MM.1S (cell line): ENCODE results near the gene CDC42SE2.
"Not testable (repeated sequence)": the region's sequence is repeated elsewhere in the genome, so short reads cannot be mapped to it uniquely, and the experiment has no call there.

Experiments
- DNase-seq: peaks from one replicate; pipeline ENCODE4 v3.0.0-alpha.2; 2015
- H2AFZ ChIP-seq: fragments of 300-600 bp; sonication (generic); 2 replicates; pipeline ENCODE4 v1.6.0; 2016; ENCODE audit warnings: antibody characterized with exemption, low read length
- H3F3A ChIP-seq: fragments of 300-600 bp; sonication (generic); 2 replicates; pipeline ENCODE4 v1.6.1; 2016; ENCODE audit warnings: mild to moderate bottlenecking, antibody characterized with exemption, low read length, moderate library complexity, mixed read lengths; ENCODE audit not compliant: insufficient read depth
- H3K27ac ChIP-seq: fragments of 300-600 bp; sonication (generic); 2 replicates; pipeline ENCODE4 v1.5.1; 2016; ENCODE audit warnings: mild to moderate bottlenecking, low read length
- H3K27me3 ChIP-seq: fragments of 300-600 bp; sonication (generic); replicated peaks from 2 replicates; pipeline ENCODE4 v1.6.0; 2016; ENCODE audit warnings: low read length; ENCODE audit not compliant: insufficient read depth
- H3K36me3 ChIP-seq: fragments of 300-600 bp; sonication (generic); replicated peaks from 2 replicates; pipeline ENCODE4 v1.6.1; 2016; ENCODE audit warnings: mild to moderate bottlenecking, low read length, mixed read lengths; ENCODE audit not compliant: insufficient read depth
- H3K4me1 ChIP-seq: fragments of 300-600 bp; sonication (generic); 2 replicates; pipeline ENCODE4 v1.6.1; 2016; ENCODE audit warnings: low read length, mixed read lengths
- H3K4me2 ChIP-seq: fragments of 300-600 bp; sonication (generic); 2 replicates; pipeline ENCODE4 v1.6.0; 2016; ENCODE audit warnings: low read depth, low read length
- H3K4me3 ChIP-seq: fragments of 300-600 bp; sonication (generic); 2 replicates; pipeline ENCODE4 v1.5.1; 2016; ENCODE audit warnings: low read length, mixed read lengths
- H3K79me2 ChIP-seq: fragments of 300-600 bp; sonication (generic); 2 replicates; pipeline ENCODE4 v1.6.1; 2016; ENCODE audit warnings: mixed run types, low read length, mixed read lengths
- H3K9ac ChIP-seq: fragments of 300-600 bp; sonication (generic); 2 replicates; pipeline ENCODE4 v1.6.1; 2016; ENCODE audit warnings: low read length, mixed read lengths
- H3K9me2 ChIP-seq: fragments of 300-600 bp; sonication (generic); replicated peaks from 2 replicates; pipeline ENCODE4 v1.6.1; 2016; ENCODE audit warnings: mild to moderate bottlenecking, low read length, mixed read lengths; ENCODE audit not compliant: insufficient read depth
- H3K9me3 ChIP-seq: fragments of 300-600 bp; sonication (generic); replicated peaks from 2 replicates; pipeline ENCODE4 v1.6.1; 2016; ENCODE audit warnings: mild to moderate bottlenecking, low read length, mixed read lengths; ENCODE audit not compliant: insufficient read depth
- H4K20me1 ChIP-seq: fragments of 300-600 bp; sonication (generic); 2 replicates; pipeline ENCODE4 v1.6.1; 2016; ENCODE audit warnings: mild to moderate bottlenecking, low read length, moderate library complexity, mixed read lengths; ENCODE audit not compliant: insufficient read depth
- CTCF ChIP-seq: fragments of 300-600 bp; sonication (generic); IDR thresholded peaks from 2 replicates; pipeline ENCODE4 v1.5.1; 2016; ENCODE audit warnings: antibody characterized with exemption, low read length, mixed read lengths
- EZH2 ChIP-seq: fragments of 300-600 bp; sonication (generic); optimal IDR thresholded peaks from 2 replicates; pipeline ENCODE3; 2017; ENCODE audit warnings: low read depth, mild to moderate bottlenecking, antibody characterized with exemption, low read length, mixed read lengths
- EZH2phosphoT487 ChIP-seq: fragments of 300-600 bp; sonication (generic); IDR thresholded peaks from 2 replicates; pipeline ENCODE4 v1.6.1; 2018; ENCODE audit warnings: antibody characterized with exemption, low read length

CDC42SE2 gene

GRCh38 chr5:131268758-131269370 is 5.0 kb downstream of the CDC42SE2 start:
- H3K9ac ChIP-seq = no peak overlapping the region
- H4K20me1 ChIP-seq = no peaks in the 10 kb centered on the region; the same call in 1 of the 2 replicates
- H3K79me2 ChIP-seq = peaks cover 96% of the 10 kb centered on the region
- H3K27ac ChIP-seq = no peak overlapping the region
- H3K4me1 ChIP-seq = peaks cover 14% of the 10 kb centered on the region
- peaks cover 46% of the 10 kb centered on the region for H3F3A ChIP-seq
- H3K4me3 ChIP-seq = no peak overlapping the region
- H3K27me3 ChIP-seq = no peaks in the 10 kb centered on the region
- H2AFZ ChIP-seq = no peak overlapping the region
- no peak overlapping the region for H3K4me2 ChIP-seq
- H3K9me2 ChIP-seq = no peaks in the 10 kb centered on the region
- no peak for DNase-seq
- no peaks in the 10 kb centered on the region for H3K9me3 ChIP-seq
- peaks cover 4% of the 10 kb centered on the region; the same call in 1 of the 2 replicates for H3K36me3 ChIP-seq
- no peak for TF ChIP-seq CTCF

- no peak overlapping the region for H3K4me3 ChIP-seq
- H3K27me3 ChIP-seq = no peaks in the 10 kb centered on the region
- no peak overlapping the region for H2AFZ ChIP-seq
- DNase-seq = no peak
- H3K79me2 ChIP-seq = peaks cover 98% of the 10 kb centered on the region
- H4K20me1 ChIP-seq = peaks cover 4% of the 10 kb centered on the region; the same call in 1 of the 2 replicates
- no peak overlapping the region for H3K4me2 ChIP-seq
- no peaks in the 10 kb centered on the region for H3K9me3 ChIP-seq
- no peaks in the 10 kb centered on the region for H3K9me2 ChIP-seq
- H3K27ac ChIP-seq = no peak overlapping the region
- no peak overlapping the region for H3K9ac ChIP-seq
- H3K36me3 ChIP-seq = peaks cover 4% of the 10 kb centered on the region; the same call in 1 of the 2 replicates
- H3K4me1 ChIP-seq = peaks cover 25% of the 10 kb centered on the region
- no peak for TF ChIP-seq EZH2phosphoT487
- TF ChIP-seq EZH2 = no peak
- TF ChIP-seq CTCF = no peak
- H3F3A ChIP-seq = peaks cover 45% of the 10 kb centered on the region
Observed at GRCh38 chr5:131270809-131271208, 7.0 kb downstream of the CDC42SE2 start.

- H3K9ac ChIP-seq, DNase-seq, H3K9me2 ChIP-seq, H4K20me1 ChIP-seq, H3K36me3 ChIP-seq, H3K27me3 ChIP-seq, H3K4me3 ChIP-seq, H2AFZ ChIP-seq, H3K9me3 ChIP-seq: not testable (repeated sequence)
- H3K27ac ChIP-seq = peak overlapping the region; percentile 41; the same call in 1 of the 2 replicates
- peak overlapping the region; percentile 44 for H3K4me2 ChIP-seq
- peaks cover 28% of the 10 kb centered on the region for H3K4me1 ChIP-seq
- H3F3A ChIP-seq = peaks cover 43% of the 10 kb centered on the region
- peaks cover 98% of the 10 kb centered on the region for H3K79me2 ChIP-seq
Observed at GRCh38 chr5:131271888-131272287, 8.0 kb downstream of the CDC42SE2 start.

- H3K4me1 ChIP-seq = peaks cover 32% of the 10 kb centered on the region
- peaks cover 98% of the 10 kb centered on the region for H3K79me2 ChIP-seq
- H3K9me2 ChIP-seq = no peaks in the 10 kb centered on the region
- peak overlapping the region; percentile 41; the same call in 1 of the 2 replicates for H3K27ac ChIP-seq
- H3K36me3 ChIP-seq = peaks cover 3% of the 10 kb centered on the region; the same call in 1 of the 2 replicates
- peak overlapping the region; percentile 44 for H3K4me2 ChIP-seq
- H3K9ac ChIP-seq = no peak overlapping the region
- TF ChIP-seq EZH2 = no peak
- no peak for TF ChIP-seq EZH2phosphoT487
- TF ChIP-seq CTCF = no peak
- H3K4me3 ChIP-seq = no peak overlapping the region
- H4K20me1 ChIP-seq = peaks cover 4% of the 10 kb centered on the region; the same call in 1 of the 2 replicates
- H3K27me3 ChIP-seq = no peaks in the 10 kb centered on the region
- no peak overlapping the region for H2AFZ ChIP-seq
- no peaks in the 10 kb centered on the region for H3K9me3 ChIP-seq
- no peak for DNase-seq
- H3F3A ChIP-seq = peaks cover 43% of the 10 kb centered on the region
Observed at GRCh38 chr5:131272307-131272706, 8.5 kb downstream of the CDC42SE2 start.
